Esophagus squamous epithelium (tissue), 4 donors: ENCODE measurements around the gene CLDN14.

ENCODE experiments used
- CTCF ChIP-seq, 6 experiments: fragments of 450-650 bp in 4 of 6; fragments of 200-600 bp in 2 of 6; sonication (generic) in 2 of 6; IDR thresholded peaks; one replicate each; pipeline ENCODE4 v1.5.1; 2016 to 2019; ENCODE audit warnings: antibody characterized with exemption in 6 of 6, mild to moderate bottlenecking in 4 of 6, moderate library complexity in 4 of 6
- POLR2A ChIP-seq, 4 donors: fragments of 450-650 bp; IDR thresholded peaks; one replicate each; pipeline ENCODE4 v1.6.1; 2017; ENCODE audit warnings: antibody characterized with exemption in 4 of 4, mild to moderate bottlenecking in 4 of 4, moderate library complexity in 3 of 4

DNA sequence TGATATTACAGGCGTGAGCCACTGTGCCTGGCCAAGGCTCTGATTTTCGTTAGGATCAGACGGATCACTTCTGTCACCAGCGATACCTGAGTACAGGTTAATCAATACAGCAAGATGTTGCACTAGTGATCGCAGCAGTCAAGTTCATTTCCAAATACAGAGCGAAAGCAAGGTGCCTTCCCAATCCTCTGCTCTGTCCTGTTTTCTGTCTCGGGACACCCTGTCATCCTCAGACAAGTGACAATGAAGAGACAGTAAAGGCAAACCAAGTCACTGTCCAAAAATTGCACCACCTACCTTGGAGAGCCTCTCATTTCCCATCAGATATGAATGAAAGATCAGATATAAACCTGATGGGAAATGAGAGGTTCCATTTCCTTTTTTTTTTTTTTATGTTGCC is 5.6 kb upstream of the CLDN14 start:
- TF ChIP-seq CTCF (IDR thresholded peaks at IDR 0.05) (no peak), POLR2A (IDR thresholded peaks at IDR 0.05) (no peak)
